ENCODE data around the gene GALNT9.

DNA sequence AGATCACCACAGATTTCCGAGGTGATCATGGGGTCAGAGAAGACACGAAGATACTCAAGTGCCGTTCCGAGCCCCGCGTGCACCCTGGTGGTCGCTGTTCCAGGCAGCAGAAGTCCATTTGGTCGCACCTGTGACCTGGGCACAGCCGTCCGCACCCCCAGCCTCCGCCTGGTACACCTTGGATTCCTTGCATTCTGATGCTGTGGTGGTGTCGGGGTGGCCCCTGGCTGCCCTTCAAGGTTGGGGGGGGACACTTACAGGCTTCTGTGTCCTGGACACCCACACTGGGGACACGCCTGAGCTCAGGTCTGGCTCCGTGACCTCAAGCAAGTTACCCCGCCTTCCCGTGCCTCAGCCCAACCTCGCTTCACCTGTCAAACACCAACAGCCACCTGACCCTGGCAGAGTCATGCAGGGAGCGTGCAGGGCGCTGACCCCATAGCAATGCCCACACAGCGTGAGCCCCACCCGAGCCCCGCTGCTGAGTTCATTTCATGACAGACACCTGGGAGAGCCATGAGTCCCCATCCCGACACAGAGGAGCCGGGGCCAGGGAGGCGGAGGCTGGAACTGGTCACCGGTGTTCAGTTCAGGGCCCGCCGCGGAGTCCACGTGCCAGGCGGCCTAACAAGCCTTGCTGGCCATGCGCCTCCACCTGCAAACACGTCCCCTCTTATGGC lies 17.9 kb upstream of the GALNT9 start:
- no peak for TF ChIP-seq CTCF (IDR thresholded peaks at IDR 0.05; ENCODE audit: poor library complexity)
- TF ChIP-seq EZH2 (IDR thresholded peaks at IDR 0.05; ENCODE audit: borderline replicate concordance), result no peak
- TF ChIP-seq EZH2phosphoT487 (IDR thresholded peaks at IDR 0.05; ENCODE audit: low read depth, severe bottlenecking, unreplicated experiment), result no peak

All from hepatocyte (in vitro differentiated cells).